ENCODE results near the gene CHST15. TPM values are rescaled to one million over a fixed set of nuclear protein-coding genes. Genes with fewer than 3 reads are reported as not detected.

The CHST15 gene
- polyA plus RNA-seq, 1 donor: 20.6 TPM

GRCh38 chr10:124010563-124011131 is 82.8 kb downstream of the CHST15 start:
- no peak for DNase-seq

GRCh38 chr10:124010024-124010423 is 83.4 kb downstream of the CHST15 start:
- no peak for DNase-seq

- no peak for DNase-seq
Observed at GRCh38 chr10:124009231-124010015, 84.0 kb downstream of the CHST15 start.

- no peak for DNase-seq
Observed at GRCh38 chr10:124008681-124009080, 84.7 kb downstream of the CHST15 start.

- DNase-seq: no peak
Observed at GRCh38 chr10:124008187-124008586, 85.2 kb downstream of the CHST15 start.

- DNase-seq: no peak
Observed at GRCh38 chr10:124007773-124008145, 85.6 kb downstream of the CHST15 start.

GRCh38 chr10:124007102-124007772 is 86.2 kb downstream of the CHST15 start:
- DNase-seq: no peak

- DNase-seq: no peak
Observed at GRCh38 chr10:124006526-124006925, 86.9 kb downstream of the CHST15 start.

- DNase-seq: no peak
Observed at GRCh38 chr10:124005991-124006392, 87.4 kb downstream of the CHST15 start.

GRCh38 chr10:124005091-124005490 is 88.3 kb downstream of the CHST15 start:
- DNase-seq: no peak

- DNase-seq: no peak
Observed at GRCh38 chr10:124004663-124005004, 88.8 kb downstream of the CHST15 start.

- DNase-seq: no peak
Observed at GRCh38 chr10:124003871-124004662, 89.3 kb downstream of the CHST15 start.

GRCh38 chr10:124003481-124003870 is 89.9 kb downstream of the CHST15 start:
- no peak for DNase-seq

- no peak for DNase-seq
Observed at GRCh38 chr10:124003070-124003419, 90.4 kb downstream of the CHST15 start.

GRCh38 chr10:124002391-124003069 is 90.9 kb downstream of the CHST15 start:
- DNase-seq: no peak

GRCh38 chr10:124001391-124002148 is 91.8 kb downstream of the CHST15 start:
- no peak for DNase-seq

GRCh38 chr10:124000792-124001201 is 92.6 kb downstream of the CHST15 start:
- no peak for DNase-seq

GRCh38 chr10:123999956-124000615 is 93.3 kb downstream of the CHST15 start:
- no peak for DNase-seq

GRCh38 chr10:123999261-123999660 is 94.1 kb downstream of the CHST15 start:
- DNase-seq: no peak

GRCh38 chr10:123998197-123999141 is 94.9 kb downstream of the CHST15 start:
- DNase-seq: no peak

All from left kidney (tissue), 2 donors.